PC-3 (cell line): ENCODE data around the gene TEDDM1. TPM values are rescaled to one million over a fixed set of nuclear protein-coding genes. Genes with fewer than 3 reads are reported as not detected.

Experiments
- ATAC-seq: fragments of 200-7000 bp; cut with Tn5 transposase; 2 replicates; pipeline ENCODE4 v1.9.1; 2020; ENCODE audit warnings: mild to moderate bottlenecking, moderate library complexity
- BruUV-seq: library from RNA; stranded (reverse); fragments of 400-500 nt; replicated peaks from 2 replicates; lab custom pipeline; 2021; lab: Mats Ljungman, UMichigan
- CTCF ChIA-PET: fragments of 300-600 bp; sonication (Branson Sonifier 250); formaldehyde crosslinking; loops from one replicate; lab custom pipeline; 2022; ENCODE audit warnings: antibody characterized with exemption; lab: Charles Lee
- POLR2A ChIA-PET: fragments of 300-600 bp; sonication (Branson Sonifier 250); formaldehyde crosslinking; loops from one replicate; lab custom pipeline; 2022; ENCODE audit warnings: antibody characterized with exemption; ENCODE audit not compliant: unreplicated experiment; lab: Charles Lee
- DNase-seq: peaks from one replicate; pipeline ENCODE4 v3.0.0-alpha.2; 2015
- H2AFZ ChIP-seq: fragments of 300-600 bp; sonication (generic); 2 replicates; pipeline ENCODE4 v1.6.0; 2016; ENCODE audit warnings: antibody characterized with exemption, low read length
- H3F3A ChIP-seq: fragments of 300-600 bp; sonication (generic); one replicate; pipeline ENCODE4 v1.6.0; 2017; ENCODE audit warnings: antibody characterized with exemption, low read length, control low read depth, mild to moderate bottlenecking; ENCODE audit not compliant: unreplicated experiment
- H3K27ac ChIP-seq: fragments of 300-600 bp; sonication (generic); 2 replicates; pipeline ENCODE4 v1.5.1; 2016; ENCODE audit warnings: mild to moderate bottlenecking, low read length
- H3K27me3 ChIP-seq: fragments of 300-600 bp; sonication (generic); 2 replicates; pipeline ENCODE4 v1.6.1; 2016; ENCODE audit warnings: low read length, mixed read lengths
- H3K36me3 ChIP-seq: fragments of 300-600 bp; sonication (generic); 2 replicates; pipeline ENCODE4 v1.6.1; 2016; ENCODE audit warnings: low read depth, mixed run types, low read length, mixed read lengths
- H3K4me1 ChIP-seq: fragments of 300-600 bp; sonication (generic); 2 replicates; pipeline ENCODE4 v1.5.1; 2016; ENCODE audit warnings: low read length; ENCODE audit not compliant: insufficient read depth
- H3K4me2 ChIP-seq: fragments of 300-600 bp; sonication (generic); 2 replicates; pipeline ENCODE4 v1.6.0; 2016; ENCODE audit warnings: low read length
- H3K4me3 ChIP-seq: fragments of 300-600 bp; sonication (generic); 2 replicates; pipeline ENCODE4 v1.5.1; 2016; ENCODE audit warnings: mild to moderate bottlenecking, low read length, mixed read lengths
- H3K79me2 ChIP-seq: fragments of 300-600 bp; sonication (generic); 2 replicates; pipeline ENCODE4 v1.6.1; 2017; ENCODE audit warnings: low read length, mixed read lengths
- H3K9ac ChIP-seq: fragments of 300-600 bp; sonication (generic); 2 replicates; pipeline ENCODE4 v1.6.0; 2016; ENCODE audit warnings: mild to moderate bottlenecking, low read length
- H3K9me2 ChIP-seq: fragments of 300-600 bp; sonication (generic); replicated peaks from 2 replicates; pipeline ENCODE4 v1.6.1; 2016; ENCODE audit warnings: mixed run types, low read length, mixed read lengths
- H3K9me3 ChIP-seq: fragments of 300-600 bp; sonication (generic); 2 replicates; pipeline ENCODE4 v1.6.1; 2016; ENCODE audit warnings: low read length, mixed read lengths
- H4K20me1 ChIP-seq: fragments of 300-600 bp; sonication (generic); 2 replicates; pipeline ENCODE4 v1.6.1; 2016; ENCODE audit warnings: low read length, mixed read lengths
- EZH2 ChIP-seq: fragments of 300-600 bp; sonication (generic); IDR thresholded peaks from one replicate; pipeline ENCODE4 v1.6.1; 2017; ENCODE audit warnings: antibody characterized with exemption, mild to moderate bottlenecking, low read length; ENCODE audit not compliant: unreplicated experiment
- EZH2phosphoT487 ChIP-seq: fragments of 300-600 bp; sonication (generic); IDR thresholded peaks from 2 replicates; pipeline ENCODE4 v1.6.1; 2018; ENCODE audit warnings: mild to moderate bottlenecking, antibody characterized with exemption, low read length, borderline replicate concordance
- intact Hi-C: fragments of 100-400 bp; cut with micrococcal nuclease; formaldehyde crosslinking; loops from 2 replicates; pipeline ENCODE4 v1.9.0; 2023
- total RNA-seq: library from RNA; depleted of rRNA; stranded (reverse); fragments of >200 nt; gene quantifications from 2 replicates; pipeline ENCODE4 v1.2.3, GENCODE V29; 2014
- TF ChIP-seq, protein P1 (sequence below): fragments of 300-600 bp; sonication (generic); conservative IDR thresholded peaks from 2 replicates; pipeline ENCODE4 v1.5.1; 2017; ENCODE audit warnings: antibody characterized with exemption, low read depth, mild to moderate bottlenecking, low read length

TEDDM1 gene
- total RNA-seq, 1 experiment from 2014 or later: not detected

DNA sequence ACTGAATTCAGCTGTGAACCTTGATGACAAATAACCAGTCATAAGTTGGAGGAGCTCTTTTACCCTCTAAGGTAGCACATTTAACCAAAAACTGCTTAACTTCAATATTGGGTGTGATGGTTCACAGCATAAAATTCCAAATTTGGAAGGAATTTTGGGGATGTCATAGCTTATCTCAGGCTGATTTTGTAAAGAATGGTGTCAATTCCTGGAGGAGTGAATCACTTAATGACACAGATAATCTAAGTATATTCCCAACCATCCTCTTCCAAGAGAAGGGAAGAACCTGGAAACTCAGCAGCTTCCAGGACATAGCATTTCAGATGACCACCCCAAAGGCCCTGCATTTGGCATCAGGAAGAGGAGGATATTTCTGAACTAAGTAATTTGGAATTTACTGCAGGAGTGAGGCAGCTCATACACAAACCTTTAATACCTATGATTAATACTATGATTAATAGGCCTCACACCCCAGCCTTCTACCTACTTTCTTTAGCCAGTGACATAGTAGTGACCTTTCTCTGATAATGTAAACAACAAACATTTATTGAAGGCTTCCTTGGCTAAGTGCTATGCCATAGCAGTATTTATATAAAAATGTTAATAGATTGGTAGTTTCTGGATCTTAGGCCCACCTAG is 23.4 kb downstream of the TEDDM1 start:
- Histone ChIP-seq H3K79me2 (no peaks in the 10 kb centered on the region), H3F3A (no peaks in the 10 kb centered on the region), H3K9me3 (no peaks in the 10 kb centered on the region), H3K9ac (no peak overlapping the region), H3K27ac (peak overlapping the region; percentile 74), H3K4me3 (no peak overlapping the region), H3K4me1 (peaks cover 17% of the 10 kb centered on the region), H3K27me3 (no peaks in the 10 kb centered on the region), H4K20me1 (no peaks in the 10 kb centered on the region), H2AFZ (no peak overlapping the region), H3K4me2 (peak overlapping the region; percentile 58), H3K36me3 (no peaks in the 10 kb centered on the region), H3K9me2 (no peaks in the 10 kb centered on the region)
- intact Hi-C loops: loop anchor here (5.0 kb wide), 2 partner anchors 45 to 160 kb away; no protein-coding TSS in a partner anchor
- ChIA-PET CTCF (interaction anchor here (0.5 to 0.7 kb wide), 2 partner anchors 11 to 234 kb away, joined by 4 to 6 read pairs; no protein-coding TSS in a partner anchor), POLR2A (interaction anchor here (0.6 kb wide), 1 partner anchor 170 kb away, joined by 4 read pairs; no protein-coding TSS in a partner anchor)
- DNase-seq: peak; percentile 62
- ATAC-seq: peak; percentile 84
- TF ChIP-seq EZH2phosphoT487 (no peak), EZH2 (no peak)
- TF ChIP-seq, protein P1, sequence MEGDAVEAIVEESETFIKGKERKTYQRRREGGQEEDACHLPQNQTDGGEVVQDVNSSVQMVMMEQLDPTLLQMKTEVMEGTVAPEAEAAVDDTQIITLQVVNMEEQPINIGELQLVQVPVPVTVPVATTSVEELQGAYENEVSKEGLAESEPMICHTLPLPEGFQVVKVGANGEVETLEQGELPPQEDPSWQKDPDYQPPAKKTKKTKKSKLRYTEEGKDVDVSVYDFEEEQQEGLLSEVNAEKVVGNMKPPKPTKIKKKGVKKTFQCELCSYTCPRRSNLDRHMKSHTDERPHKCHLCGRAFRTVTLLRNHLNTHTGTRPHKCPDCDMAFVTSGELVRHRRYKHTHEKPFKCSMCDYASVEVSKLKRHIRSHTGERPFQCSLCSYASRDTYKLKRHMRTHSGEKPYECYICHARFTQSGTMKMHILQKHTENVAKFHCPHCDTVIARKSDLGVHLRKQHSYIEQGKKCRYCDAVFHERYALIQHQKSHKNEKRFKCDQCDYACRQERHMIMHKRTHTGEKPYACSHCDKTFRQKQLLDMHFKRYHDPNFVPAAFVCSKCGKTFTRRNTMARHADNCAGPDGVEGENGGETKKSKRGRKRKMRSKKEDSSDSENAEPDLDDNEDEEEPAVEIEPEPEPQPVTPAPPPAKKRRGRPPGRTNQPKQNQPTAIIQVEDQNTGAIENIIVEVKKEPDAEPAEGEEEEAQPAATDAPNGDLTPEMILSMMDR: no peak
- BruUV-seq: no TSS peak

DNA sequence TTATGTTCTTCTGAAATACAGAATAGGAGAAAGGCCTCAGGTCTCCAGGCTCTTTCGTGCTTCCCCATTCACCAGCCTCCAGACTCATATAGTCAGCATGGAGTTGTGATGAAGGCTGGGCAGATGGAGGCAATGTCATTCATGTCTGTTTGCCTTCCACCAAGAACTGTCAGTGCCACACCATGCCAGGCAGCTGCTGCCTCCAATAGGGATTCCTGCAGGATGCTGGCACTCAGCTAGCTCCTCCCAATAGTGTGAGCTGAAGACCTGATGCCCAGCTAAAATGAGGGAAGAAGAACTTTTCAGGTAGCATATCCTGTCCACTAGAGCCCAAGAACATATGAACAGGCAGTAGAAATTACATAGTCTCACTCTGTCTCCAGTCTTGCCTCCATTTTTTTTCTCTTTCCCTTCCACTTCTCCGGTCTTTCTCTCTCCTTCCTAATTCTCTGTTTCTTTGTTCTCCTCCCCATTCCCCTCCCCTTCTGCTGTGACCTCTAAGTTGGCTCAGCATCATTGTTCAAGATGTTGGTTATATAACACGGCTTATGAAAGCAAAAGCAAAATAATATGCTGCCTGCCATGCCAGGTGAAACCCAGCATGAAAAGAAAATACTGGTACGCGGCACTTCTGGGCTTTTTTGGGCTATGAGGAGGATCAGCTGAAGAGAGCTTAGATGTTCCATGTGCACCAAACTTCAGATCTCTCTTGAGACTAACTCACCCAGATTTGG is 26.2 kb downstream of the TEDDM1 start:
- Histone ChIP-seq H3K4me3 (no peak overlapping the region), H3K9me3 (no peaks in the 10 kb centered on the region), H2AFZ (no peak overlapping the region), H3K9me2 (no peaks in the 10 kb centered on the region), H3K36me3 (no peaks in the 10 kb centered on the region), H3K79me2 (no peaks in the 10 kb centered on the region), H3K27ac (no peak overlapping the region), H3F3A (no peaks in the 10 kb centered on the region), H3K4me1 (peaks cover 17% of the 10 kb centered on the region), H4K20me1 (no peaks in the 10 kb centered on the region), H3K27me3 (no peaks in the 10 kb centered on the region), H3K4me2 (no peak overlapping the region), H3K9ac (no peak overlapping the region)
- DNase-seq: no peak
- intact Hi-C loops: no loop called here
- ChIA-PET CTCF (no interaction called here), POLR2A (no interaction called here)
- TF ChIP-seq EZH2: no peak
- TF ChIP-seq, protein P1: no peak
- TF ChIP-seq EZH2phosphoT487: no peak
- ATAC-seq: no peak
- BruUV-seq: no TSS peak

DNA sequence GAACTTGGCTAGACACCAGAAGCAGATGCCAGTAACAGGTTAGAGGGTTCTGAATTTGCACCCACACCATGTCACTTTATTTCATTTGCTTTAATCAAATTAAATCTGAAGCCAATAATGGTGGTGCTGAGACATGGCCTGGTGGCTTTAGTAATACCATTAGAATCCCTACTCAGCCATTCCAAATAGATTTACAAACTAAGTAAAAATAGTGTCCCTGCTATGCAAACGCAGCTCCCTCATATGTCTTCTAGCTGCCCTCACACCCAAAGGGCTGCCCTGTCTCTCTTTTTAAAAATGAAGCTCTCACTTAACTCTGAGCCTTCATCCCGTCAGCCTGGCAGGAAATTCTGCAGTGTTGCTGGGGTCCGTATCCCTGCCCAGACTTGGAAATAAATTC is 29.9 kb downstream of the TEDDM1 start:
- Histone ChIP-seq H3K27me3 (no peaks in the 10 kb centered on the region), H3K9ac (no peak overlapping the region), H3F3A (no peaks in the 10 kb centered on the region), H3K4me1 (no peaks in the 10 kb centered on the region), H3K9me3 (no peaks in the 10 kb centered on the region), H3K9me2 (no peaks in the 10 kb centered on the region), H2AFZ (no peak overlapping the region), H3K36me3 (no peaks in the 10 kb centered on the region), H3K4me3 (no peak overlapping the region), H3K79me2 (no peaks in the 10 kb centered on the region), H3K4me2 (no peak overlapping the region), H4K20me1 (no peaks in the 10 kb centered on the region), H3K27ac (no peak overlapping the region)
- BruUV-seq: no TSS peak
- DNase-seq (no peak), ATAC-seq (no peak)
- intact Hi-C loops: no loop called here
- TF ChIP-seq EZH2: no peak
- no peak for TF ChIP-seq EZH2phosphoT487
- TF ChIP-seq, protein P1: no peak
- ChIA-PET POLR2A (no interaction called here), CTCF (no interaction called here)
